GM13977 (cell line): ENCODE data around the gene SAMD8.

Source experiments
- DNase-seq: peaks from one replicate; pipeline ENCODE4 v3.0.0; 2012; ENCODE audit warnings: low spot score
- in situ Hi-C: fragments of 300-500 bp; cut with MboI; formaldehyde crosslinking; loops from one replicate; pipeline ENCODE4 v1.12.0; 2022; ENCODE audit warnings: low sequenced_read_pairs, low pct_unique_long_range_greater_than_20kb, mixed read lengths, inconsistent platforms; ENCODE audit not compliant: unreplicated experiment
- TF ChIP-seq, protein P1 (sequence below): IDR thresholded peaks from 2 replicates; pipeline ENCODE4 v1.5.1; 2012; ENCODE audit warnings: mild to moderate bottlenecking, control low read depth; ENCODE audit not compliant: insufficient read depth; ENCODE audit errors: extremely low read depth, missing control alignments

The SAMD8 gene

DNA sequence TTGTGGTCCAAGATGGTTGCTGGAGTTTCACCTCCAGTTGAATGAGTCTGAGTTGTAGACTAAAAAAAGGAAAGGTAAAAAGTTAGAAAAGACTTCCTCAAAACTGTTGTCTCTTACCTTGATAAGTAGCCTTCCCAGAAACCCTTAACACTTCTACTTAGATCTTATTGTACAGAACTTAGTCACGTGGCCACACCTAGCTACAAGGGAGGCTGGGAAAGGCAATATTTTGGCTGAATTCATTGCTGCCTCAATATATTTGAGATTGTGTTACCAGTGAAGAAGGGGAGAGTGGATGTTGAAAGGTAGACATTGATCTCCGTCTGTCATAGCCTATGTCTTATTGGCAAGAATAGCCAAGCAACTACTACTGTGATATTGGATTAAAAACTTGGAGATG, 63.6 kb downstream of the SAMD8 start:
- DNase-seq: no peak
- TF ChIP-seq, protein P1, sequence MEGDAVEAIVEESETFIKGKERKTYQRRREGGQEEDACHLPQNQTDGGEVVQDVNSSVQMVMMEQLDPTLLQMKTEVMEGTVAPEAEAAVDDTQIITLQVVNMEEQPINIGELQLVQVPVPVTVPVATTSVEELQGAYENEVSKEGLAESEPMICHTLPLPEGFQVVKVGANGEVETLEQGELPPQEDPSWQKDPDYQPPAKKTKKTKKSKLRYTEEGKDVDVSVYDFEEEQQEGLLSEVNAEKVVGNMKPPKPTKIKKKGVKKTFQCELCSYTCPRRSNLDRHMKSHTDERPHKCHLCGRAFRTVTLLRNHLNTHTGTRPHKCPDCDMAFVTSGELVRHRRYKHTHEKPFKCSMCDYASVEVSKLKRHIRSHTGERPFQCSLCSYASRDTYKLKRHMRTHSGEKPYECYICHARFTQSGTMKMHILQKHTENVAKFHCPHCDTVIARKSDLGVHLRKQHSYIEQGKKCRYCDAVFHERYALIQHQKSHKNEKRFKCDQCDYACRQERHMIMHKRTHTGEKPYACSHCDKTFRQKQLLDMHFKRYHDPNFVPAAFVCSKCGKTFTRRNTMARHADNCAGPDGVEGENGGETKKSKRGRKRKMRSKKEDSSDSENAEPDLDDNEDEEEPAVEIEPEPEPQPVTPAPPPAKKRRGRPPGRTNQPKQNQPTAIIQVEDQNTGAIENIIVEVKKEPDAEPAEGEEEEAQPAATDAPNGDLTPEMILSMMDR: no peak
- in situ Hi-C loops: no loop called here

GRCh38 chr10:75176046-75176445, 64.6 kb downstream of the SAMD8 start:
- no peak for DNase-seq
- TF ChIP-seq, protein P1: no peak
- in situ Hi-C loops: no loop called here

DNA sequence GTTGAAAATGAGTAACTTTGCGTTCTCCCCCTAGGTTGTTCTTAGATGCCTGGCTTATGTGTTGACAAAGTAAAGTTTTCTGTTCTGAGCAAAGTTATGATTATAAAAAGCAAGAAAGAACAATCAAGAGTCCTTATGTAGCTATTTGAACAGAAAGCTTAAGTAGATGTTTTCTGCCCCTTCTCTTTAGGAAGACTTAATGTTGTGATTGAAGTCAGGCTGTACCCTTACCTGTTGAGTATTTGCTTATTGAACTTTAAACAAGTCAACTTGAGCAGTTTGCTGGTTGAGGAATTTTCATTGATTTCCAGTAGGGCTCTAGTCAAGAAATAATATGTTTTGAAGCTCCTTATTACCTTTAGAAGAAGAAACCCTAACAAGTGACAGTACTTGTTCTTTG, 65.3 kb downstream of the SAMD8 start:
- no peak for DNase-seq
- TF ChIP-seq, protein P1: no peak
- in situ Hi-C loops: no loop called here

- TF ChIP-seq, protein P1: no peak
- in situ Hi-C loops: no loop called here
- DNase-seq: no peak
Observed at GRCh38 chr10:75179657-75180177, 68.3 kb downstream of the SAMD8 start.

- TF ChIP-seq, protein P1: no peak
- DNase-seq: no peak
- in situ Hi-C loops: no loop called here
Observed at GRCh38 chr10:75180592-75180991, 69.1 kb downstream of the SAMD8 start.

DNA sequence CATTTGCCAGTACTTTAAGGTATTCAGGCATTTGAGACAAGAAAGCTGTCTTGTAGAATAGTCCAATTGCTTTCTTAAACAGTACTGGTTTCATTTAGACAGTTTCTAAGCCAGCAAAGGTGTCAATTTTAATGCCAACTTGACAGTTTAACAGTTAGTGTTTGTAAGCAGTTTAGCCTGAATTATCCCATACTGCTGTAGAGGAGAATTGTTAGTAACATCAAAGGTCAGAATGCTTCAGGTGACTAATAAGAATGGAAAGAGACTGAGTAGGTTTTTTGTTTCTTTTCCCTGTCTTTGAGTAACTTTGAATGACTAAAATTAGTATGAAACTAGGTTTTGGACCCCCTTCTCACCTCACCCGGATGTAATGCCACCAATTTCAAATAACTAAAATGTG, 69.6 kb downstream of the SAMD8 start:
- in situ Hi-C loops: no loop called here
- no peak for DNase-seq
- TF ChIP-seq, protein P1: no peak

DNA sequence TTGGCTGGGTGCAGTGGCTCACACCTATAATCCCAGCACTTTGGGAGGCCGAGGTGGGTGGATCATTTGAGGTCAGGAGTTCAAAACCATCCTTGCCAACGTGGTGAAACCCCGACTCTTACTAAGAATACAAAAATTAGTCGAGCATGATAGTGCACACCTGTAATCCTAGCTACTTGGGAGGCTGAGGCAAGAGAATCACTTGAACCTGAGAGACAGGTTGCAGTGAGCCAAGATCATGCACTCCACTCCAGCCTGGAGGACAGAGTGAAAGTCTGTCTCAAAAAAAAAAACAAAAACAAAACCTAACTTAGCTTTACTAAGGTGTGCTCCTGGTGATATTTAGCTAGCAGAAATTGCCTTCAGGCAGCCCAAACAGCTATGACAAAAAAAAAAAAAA, 74.9 kb downstream of the SAMD8 start:
- DNase-seq: no peak
- TF ChIP-seq, protein P1: no peak
- in situ Hi-C loops: no loop called here
